SK-N-SH (cell line): Measurements from ENCODE around the gene AEBP1. TPM values are rescaled to one million over a fixed set of nuclear protein-coding genes. Genes with fewer than 3 reads are reported as not detected.

ENCODE experiments used
- CTCF ChIA-PET: fragments of 300-600, 350-600 bp; formaldehyde crosslinking; extraction: SDS; loops from one replicate; lab custom pipeline; 2021; lab: Yijun Ruan, JAX
- POLR2A ChIA-PET: fragments of 350-600 bp; sonication (Branson Sonifier 250); formaldehyde crosslinking; extraction: SDS; loops from one replicate; lab custom pipeline; 2020; ENCODE audit warnings: antibody characterized with exemption, inconsistent platforms; lab: Yijun Ruan, JAX
- DNase-seq: peaks from one replicate; pipeline ENCODE4 v3.0.0; 2012
- H2AFZ ChIP-seq: fragments of 200-600 bp; sonication (generic); 2 replicates; pipeline ENCODE4 v1.8.1; 2016; ENCODE audit warnings: antibody characterized with exemption, mild to moderate bottlenecking, low read depth
- H3F3A ChIP-seq: fragments of 200-600 bp; sonication (generic); replicated peaks from 2 replicates; pipeline ENCODE3; 2016; ENCODE audit warnings: antibody characterized with exemption, mild to moderate bottlenecking; ENCODE audit not compliant: insufficient read depth
- H3K27ac ChIP-seq, 2 experiments: fragments of 200-500 bp in 1 of 2; fragments of 200-600 bp in 1 of 2; sonication (Bioruptor generic) in 1 of 2; sonication (generic), shearing (Covaris generic) in 1 of 2; 2 replicates each; pipeline versions ENCODE4 v1.5.1 to v1.6.1; 2014 to 2016; ENCODE audit warnings: low read depth in 2 of 2, inconsistent platforms in 1 of 2, low read length in 1 of 2, mild to moderate bottlenecking in 1 of 2, mixed read lengths in 1 of 2
- H3K27me3 ChIP-seq: fragments of 200-600 bp; sonication (generic), shearing (Covaris generic); 2 replicates; pipeline ENCODE4 v1.6.1; 2016; ENCODE audit warnings: mixed run types; ENCODE audit not compliant: insufficient read depth
- H3K36me3 ChIP-seq, 2 experiments: fragments of 200-500 bp in 1 of 2; fragments of 200-600 bp in 1 of 2; sonication (Bioruptor generic) in 1 of 2; sonication (generic) in 1 of 2; replicated peaks in 1 of 2; 2 replicates each; pipeline versions ENCODE3 to v1.5.1; 2014 to 2016; ENCODE audit warnings: low read length in 1 of 2, mild to moderate bottlenecking in 1 of 2; ENCODE audit not compliant: insufficient read depth in 2 of 2, control insufficient read depth in 1 of 2
- H3K4me1 ChIP-seq, 2 experiments: fragments of 200-500 bp in 1 of 2; fragments of 200-600 bp in 1 of 2; sonication (Bioruptor generic) in 1 of 2; sonication (generic), shearing (Covaris generic) in 1 of 2; 2 replicates each; pipeline versions ENCODE4 v1.5.1 to v1.6.1; 2014 to 2016; ENCODE audit warnings: low read depth in 1 of 2, low read length in 1 of 2, mixed run types in 1 of 2; ENCODE audit not compliant: insufficient read depth in 2 of 2, control insufficient read depth in 1 of 2
- H3K4me2 ChIP-seq: fragments of 200-600 bp; sonication (generic), shearing (Covaris generic); 2 replicates; pipeline ENCODE4 v1.6.1; 2017; ENCODE audit warnings: mixed run types
- H3K4me3 ChIP-seq, 2 experiments: fragments of 200-500 bp in 1 of 2; fragments of 200-600 bp in 1 of 2; sonication (Bioruptor generic) in 1 of 2; sonication (generic), shearing (Covaris generic) in 1 of 2; 2 replicates each; pipeline versions ENCODE4 v1.5.1 to v1.8.1; 2014 to 2016; ENCODE audit warnings: low read depth in 2 of 2, inconsistent platforms in 1 of 2, low read length in 1 of 2, mild to moderate bottlenecking in 1 of 2, mixed read lengths in 1 of 2, moderate library complexity in 1 of 2
- H3K79me2 ChIP-seq: fragments of 200-600 bp; sonication (generic); 2 replicates; pipeline ENCODE4 v1.8.1; 2017; ENCODE audit warnings: mild to moderate bottlenecking; ENCODE audit not compliant: insufficient read depth
- H3K9ac ChIP-seq: fragments of 200-600 bp; sonication (generic); 2 replicates; pipeline ENCODE4 v1.6.1; 2017; ENCODE audit warnings: mixed run types
- H3K9me2 ChIP-seq: fragments of 200-600 bp; sonication (generic); 2 replicates; pipeline ENCODE4 v1.6.1; 2017; ENCODE audit warnings: mixed run types
- H3K9me3 ChIP-seq: fragments of 200-600 bp; sonication (generic); 2 replicates; pipeline ENCODE4 v1.6.1; 2017; ENCODE audit warnings: mixed run types, mild to moderate bottlenecking, moderate library complexity
- H4K20me1 ChIP-seq: fragments of 200-600 bp; sonication (generic); 2 replicates; pipeline ENCODE4 v1.6.1; 2017; ENCODE audit warnings: mild to moderate bottlenecking, mixed run types; ENCODE audit not compliant: insufficient read depth
- CHD2 ChIP-seq: fragments of 150-350 bp; IDR thresholded peaks from 2 replicates; pipeline ENCODE4 v1.6.1; 2018; ENCODE audit warnings: low read length; ENCODE audit not compliant: partially characterized antibody
- ELF1 ChIP-seq: IDR thresholded peaks from 2 replicates; pipeline ENCODE4 v1.4.0; 2012
- FOSL2 ChIP-seq: IDR thresholded peaks from 2 replicates; pipeline ENCODE4 v1.4.0; 2012; ENCODE audit warnings: low read depth, mild to moderate bottlenecking, moderate library complexity, borderline replicate concordance
- FOXJ3 ChIP-seq: sonication (generic); formaldehyde crosslinking; IDR thresholded peaks from 2 replicates; pipeline ENCODE4 v1.5.1; 2020; ENCODE audit warnings: mild to moderate bottlenecking, missing genetic modification reagents
- FOXM1 ChIP-seq: IDR thresholded peaks from 2 replicates; pipeline ENCODE4 v1.4.0; 2012; ENCODE audit warnings: low read depth, mild to moderate bottlenecking
- GABPA ChIP-seq: IDR thresholded peaks from 2 replicates; pipeline ENCODE4 v1.4.0; 2012; ENCODE audit warnings: low read depth, mild to moderate bottlenecking
- GATA2 ChIP-seq: sonication (generic); formaldehyde crosslinking; IDR thresholded peaks from 2 replicates; pipeline ENCODE4 v1.5.0; 2020; ENCODE audit warnings: mild to moderate bottlenecking, missing genetic modification reagents
- MXI1 ChIP-seq: IDR thresholded peaks from 2 replicates; pipeline ENCODE4 v1.6.1; 2012; ENCODE audit warnings: mild to moderate bottlenecking, low read depth, low read length, improper control_type of control experiment
- RAD21 ChIP-seq: IDR thresholded peaks from 2 replicates; pipeline ENCODE4 v1.6.1; 2012; ENCODE audit warnings: mild to moderate bottlenecking, low read length
- RCOR1 ChIP-seq: fragments of 150-350 bp; IDR thresholded peaks from 2 replicates; pipeline ENCODE4 v1.6.1; 2017; ENCODE audit warnings: antibody characterized with exemption, low read length
- RXRA ChIP-seq: IDR thresholded peaks from 2 replicates; pipeline ENCODE4 v1.4.0; 2012; ENCODE audit warnings: low read depth, mild to moderate bottlenecking, borderline replicate concordance
- SMC3 ChIP-seq: IDR thresholded peaks from 2 replicates; pipeline ENCODE4 v1.6.1; 2012; ENCODE audit warnings: low read depth, low read length, improper control_type of control experiment
- TCF12 ChIP-seq: IDR thresholded peaks from 2 replicates; pipeline ENCODE4 v1.4.0; 2012
- YY1 ChIP-seq: IDR thresholded peaks from 2 replicates; pipeline ENCODE4 v1.4.0; 2012; ENCODE audit warnings: low read depth, mild to moderate bottlenecking
- WGBS: methylation state at CpG from one replicate; pipeline ENCODE4 v1.1.6; 2017; ENCODE audit warnings: low lambda C conversion rate; 5-methylcytosine and 5-hydroxymethylcytosine counted together
- polyA plus RNA-seq, 3 experiments: library from polyadenylated mRNA; depleted of rRNA; stranded (reverse); fragments of >200 nt; gene quantifications; 2 replicates each; pipeline ENCODE4 v1.2.3, GENCODE V29; 2012
- TF ChIP-seq, protein P1 (sequence below): fragments of 150-350 bp; IDR thresholded peaks from 2 replicates; pipeline ENCODE4 v1.6.1; 2016; ENCODE audit warnings: mild to moderate bottlenecking, low read depth, low read length
- TF ChIP-seq, protein P2 (sequence below): fragments of 200-600 bp; sonication (generic); IDR thresholded peaks from 2 replicates; pipeline ENCODE4 v1.6.1; 2017; ENCODE audit warnings: antibody characterized with exemption, mild to moderate bottlenecking, moderate library complexity

The AEBP1 gene
- polyA plus RNA-seq, 1 of the 3 experiments (the other 2 are of a cell fraction): 105 TPM

DNA sequence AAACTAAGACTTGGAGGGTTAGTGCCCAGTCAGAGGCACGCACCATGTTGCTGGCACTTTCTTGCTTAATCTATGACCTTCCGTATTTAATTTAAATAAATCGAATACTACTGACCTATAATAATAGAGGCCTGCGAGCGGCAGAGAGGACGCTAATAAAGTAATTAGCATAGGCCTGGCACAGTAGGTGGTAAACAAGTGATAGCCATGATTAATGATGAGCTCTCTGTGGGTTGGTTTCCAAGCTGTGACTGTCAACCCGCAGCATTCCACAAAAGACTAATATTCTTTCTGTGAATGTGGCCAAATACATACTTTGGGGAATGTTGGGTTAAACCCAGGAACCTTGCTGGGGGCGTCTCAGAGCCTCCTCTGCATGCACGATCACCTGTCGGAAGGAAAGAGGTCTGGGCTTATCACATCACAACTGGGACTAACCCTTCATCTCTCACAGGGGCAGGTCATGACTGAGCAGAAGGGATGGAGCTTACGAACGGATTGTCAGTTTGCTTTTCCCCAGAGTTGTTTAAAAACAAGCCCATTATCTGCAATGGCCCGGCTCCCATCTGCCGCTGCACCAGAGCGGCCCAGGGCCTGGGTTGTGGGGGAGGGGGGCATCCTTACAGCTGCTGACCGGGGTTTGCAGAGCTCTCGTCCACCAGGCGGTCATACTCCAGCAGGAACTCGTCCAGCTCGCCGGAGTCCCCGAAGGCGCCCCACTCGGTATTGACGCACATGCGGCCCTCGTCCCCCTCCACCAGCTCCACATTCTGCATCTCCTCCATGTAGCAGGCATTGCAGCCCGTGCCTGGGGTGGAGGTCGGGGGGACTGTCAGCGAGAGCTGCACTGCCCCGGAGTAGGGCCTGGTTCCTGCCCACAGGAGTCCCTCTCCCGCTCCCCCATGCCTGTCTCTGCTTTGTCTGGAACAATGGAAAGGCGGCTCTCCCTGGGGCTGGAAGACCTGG lies 43.2 kb downstream of the AEBP1 start:
- Histone ChIP-seq H3K4me3 (no peak overlapping the region), H3K4me2 (no peak overlapping the region), H3K4me1 (peaks cover 0 to 18% of the 10 kb centered on the region in 2 experiments; a peak in 1 of 4 replicates), H3F3A (peaks cover 8% of the 10 kb centered on the region), H4K20me1 (no peaks in the 10 kb centered on the region), H2AFZ (no peak overlapping the region), H3K79me2 (no peaks in the 10 kb centered on the region), H3K36me3 (no peaks in the 10 kb centered on the region), H3K27me3 (no peaks in the 10 kb centered on the region), H3K9me2 (no peaks in the 10 kb centered on the region), H3K9ac (no peak overlapping the region), H3K9me3 (no peaks in the 10 kb centered on the region), H3K27ac (no peak overlapping the region)
- WGBS: 92% methylated on average over 32 of the region's 33 CpGs
- peak; percentile 55 for DNase-seq
- TF ChIP-seq, protein P1, sequence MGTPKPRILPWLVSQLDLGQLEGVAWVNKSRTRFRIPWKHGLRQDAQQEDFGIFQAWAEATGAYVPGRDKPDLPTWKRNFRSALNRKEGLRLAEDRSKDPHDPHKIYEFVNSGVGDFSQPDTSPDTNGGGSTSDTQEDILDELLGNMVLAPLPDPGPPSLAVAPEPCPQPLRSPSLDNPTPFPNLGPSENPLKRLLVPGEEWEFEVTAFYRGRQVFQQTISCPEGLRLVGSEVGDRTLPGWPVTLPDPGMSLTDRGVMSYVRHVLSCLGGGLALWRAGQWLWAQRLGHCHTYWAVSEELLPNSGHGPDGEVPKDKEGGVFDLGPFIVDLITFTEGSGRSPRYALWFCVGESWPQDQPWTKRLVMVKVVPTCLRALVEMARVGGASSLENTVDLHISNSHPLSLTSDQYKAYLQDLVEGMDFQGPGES: no peak
- TF ChIP-seq YY1 (no peak), TCF12 (no peak), RCOR1 (no peak), FOXJ3 (CRISPR knock-in tag) (no peak), CHD2 (no peak), RAD21 (no peak), MXI1 (no peak), SMC3 (no peak), RXRA (no peak), FOXM1 (no peak), ELF1 (no peak), GABPA (no peak), GATA2 (no peak), FOSL2 (no peak)
- TF ChIP-seq, protein P2, sequence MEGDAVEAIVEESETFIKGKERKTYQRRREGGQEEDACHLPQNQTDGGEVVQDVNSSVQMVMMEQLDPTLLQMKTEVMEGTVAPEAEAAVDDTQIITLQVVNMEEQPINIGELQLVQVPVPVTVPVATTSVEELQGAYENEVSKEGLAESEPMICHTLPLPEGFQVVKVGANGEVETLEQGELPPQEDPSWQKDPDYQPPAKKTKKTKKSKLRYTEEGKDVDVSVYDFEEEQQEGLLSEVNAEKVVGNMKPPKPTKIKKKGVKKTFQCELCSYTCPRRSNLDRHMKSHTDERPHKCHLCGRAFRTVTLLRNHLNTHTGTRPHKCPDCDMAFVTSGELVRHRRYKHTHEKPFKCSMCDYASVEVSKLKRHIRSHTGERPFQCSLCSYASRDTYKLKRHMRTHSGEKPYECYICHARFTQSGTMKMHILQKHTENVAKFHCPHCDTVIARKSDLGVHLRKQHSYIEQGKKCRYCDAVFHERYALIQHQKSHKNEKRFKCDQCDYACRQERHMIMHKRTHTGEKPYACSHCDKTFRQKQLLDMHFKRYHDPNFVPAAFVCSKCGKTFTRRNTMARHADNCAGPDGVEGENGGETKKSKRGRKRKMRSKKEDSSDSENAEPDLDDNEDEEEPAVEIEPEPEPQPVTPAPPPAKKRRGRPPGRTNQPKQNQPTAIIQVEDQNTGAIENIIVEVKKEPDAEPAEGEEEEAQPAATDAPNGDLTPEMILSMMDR: no peak
- ChIA-PET POLR2A (interaction anchor here (1.6 kb wide), 1 partner anchor 23 kb away, joined by 4 read pairs; the partner anchor contains the start of gene POLD2), CTCF (interaction anchor here (0.6 to 3.2 kb wide), 5 partner anchors 16 to 75 kb away, joined by 3 to 15 read pairs (median 5); no protein-coding TSS in a partner anchor)
